MG63 (cell line): ENCODE data around the gene TSHZ2. TPM values are rescaled to one million over a fixed set of nuclear protein-coding genes. Genes with fewer than 3 reads are reported as not detected.

Source experiments
- DNase-seq: peaks from one replicate; pipeline ENCODE4 v3.0.0-alpha.2; 2020
- H3K27me3 ChIP-seq: fragments of 250-450 bp; sonication (Bioruptor Pico); 2 replicates; pipeline ENCODE4 v1.5.1; 2020; ENCODE audit warnings: mild to moderate bottlenecking, moderate library complexity
- H3K36me3 ChIP-seq: fragments of 250-450 bp; sonication (Bioruptor Pico); 2 replicates; pipeline ENCODE4 v1.5.1; 2020; ENCODE audit warnings: mild to moderate bottlenecking, moderate library complexity
- H3K4me3 ChIP-seq: fragments of 250-450 bp; sonication (Bioruptor Pico); 2 replicates; pipeline ENCODE4 v1.5.1; 2020; ENCODE audit warnings: mild to moderate bottlenecking, moderate library complexity
- H3K9me3 ChIP-seq: fragments of 250-450 bp; sonication (Bioruptor Pico); 2 replicates; pipeline ENCODE4 v1.5.1; 2020; ENCODE audit warnings: mild to moderate bottlenecking, moderate library complexity
- total RNA-seq: library from RNA; depleted of rRNA; stranded (reverse); fragments of >200 nt; shearing (Covaris generic); gene quantifications from 2 replicates; pipeline ENCODE4 v1.2.3, GENCODE V29; 2014; ENCODE audit warnings: low replicate concordance

The TSHZ2 gene
- total RNA-seq, 1 experiment from 2014 or later: not detected

DNA sequence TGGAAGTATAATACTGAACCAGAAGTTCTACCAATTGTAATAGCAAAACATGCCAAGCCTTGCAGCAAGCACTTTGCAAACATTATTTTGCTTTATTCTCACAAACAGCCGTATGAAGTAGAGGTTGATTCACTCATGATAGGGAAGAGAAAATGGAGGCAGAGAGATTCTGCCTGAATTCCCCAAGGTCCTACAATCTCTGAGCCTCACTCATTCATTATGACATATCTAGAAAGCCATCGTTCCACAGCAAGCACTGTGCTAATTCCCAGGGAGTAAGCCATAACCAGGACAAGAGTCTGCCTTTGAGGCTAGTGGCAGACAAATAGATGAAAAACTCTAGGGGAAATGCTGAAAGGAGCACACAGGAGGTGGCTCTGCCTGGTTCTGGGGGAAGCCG lies 288.0 kb downstream of the TSHZ2 start:
- DNase-seq: no peak
- peaks cover 9% of the 10 kb centered on the region for H3K27me3 ChIP-seq
- H3K9me3 ChIP-seq: no peaks in the 10 kb centered on the region

GRCh38 chr20:53260591-53260990 lies 288.4 kb downstream of the TSHZ2 start:
- H3K4me3 ChIP-seq: no peak overlapping the region
- no peaks in the 10 kb centered on the region for H3K36me3 ChIP-seq
- H3K27me3 ChIP-seq: peaks cover 9% of the 10 kb centered on the region
- DNase-seq: no peak
- no peaks in the 10 kb centered on the region for H3K9me3 ChIP-seq

More for the DNA sequence above, 288.0 kb downstream of the TSHZ2 start:
- Histone ChIP-seq H3K4me3 (no peak overlapping the region), H3K36me3 (no peaks in the 10 kb centered on the region)

DNA sequence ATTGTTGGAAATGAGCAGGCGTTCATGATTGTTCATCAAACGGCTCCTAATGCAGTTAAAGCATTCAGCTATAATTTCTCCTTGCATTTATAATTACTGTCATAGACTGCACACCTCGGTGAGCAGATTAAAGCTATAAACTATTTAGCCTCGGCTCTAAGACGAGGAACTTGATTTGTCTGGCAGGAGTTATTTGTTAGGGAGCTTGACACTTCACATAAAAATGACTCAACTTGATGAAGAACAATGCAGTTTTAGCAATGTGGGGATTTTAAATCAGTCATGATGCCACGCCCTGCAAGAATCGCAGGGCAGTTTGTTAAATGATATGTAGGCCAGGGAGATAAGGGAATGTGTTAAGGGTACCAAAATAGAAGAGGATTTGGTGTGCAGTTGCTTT lies 290.2 kb downstream of the TSHZ2 start:
- peaks cover 9% of the 10 kb centered on the region for H3K27me3 ChIP-seq
- H3K4me3 ChIP-seq: no peak overlapping the region
- DNase-seq: no peak
- H3K9me3 ChIP-seq: no peaks in the 10 kb centered on the region
- H3K36me3 ChIP-seq: no peaks in the 10 kb centered on the region

- no peaks in the 10 kb centered on the region for H3K36me3 ChIP-seq
- DNase-seq: no peak
- no peaks in the 10 kb centered on the region for H3K9me3 ChIP-seq
- peaks cover 9% of the 10 kb centered on the region for H3K27me3 ChIP-seq
- H3K4me3 ChIP-seq: no peak overlapping the region
Observed at GRCh38 chr20:53263554-53264438, 291.6 kb downstream of the TSHZ2 start.

- no peak for DNase-seq
- no peak overlapping the region for H3K4me3 ChIP-seq
- no peaks in the 10 kb centered on the region for H3K36me3 ChIP-seq
Observed at GRCh38 chr20:53264604-53265003, 292.4 kb downstream of the TSHZ2 start.

DNA sequence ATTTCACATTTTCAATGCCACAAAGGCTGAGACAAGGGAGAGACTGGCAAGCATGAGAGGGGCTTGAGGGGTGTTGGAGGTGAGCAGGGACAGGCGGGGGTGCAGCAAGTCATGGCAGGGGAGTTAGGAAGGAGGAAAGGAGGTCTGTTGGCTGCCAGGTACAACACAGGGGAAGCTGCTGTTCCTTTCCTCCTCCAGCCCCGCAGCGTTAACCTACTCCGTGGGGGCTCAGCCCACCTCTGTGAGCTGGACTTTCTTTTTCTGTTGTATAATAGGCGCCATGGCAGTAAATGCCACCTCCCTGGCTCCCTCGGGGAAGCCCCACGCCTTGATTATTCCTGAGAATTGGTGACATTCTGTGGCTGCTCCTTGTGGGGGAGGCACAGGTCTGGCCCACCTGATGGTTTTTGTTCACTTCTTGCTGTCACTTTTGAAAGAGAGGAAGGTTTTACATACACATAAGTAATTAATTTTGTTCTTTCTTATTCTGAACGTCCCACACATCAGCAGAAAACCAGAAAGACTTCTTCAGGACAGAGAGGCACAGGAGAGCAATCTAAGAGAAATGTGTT lies 293.2 kb downstream of the TSHZ2 start:
- Histone ChIP-seq H3K9me3 (no peaks in the 10 kb centered on the region), H3K27me3 (peaks cover 9% of the 10 kb centered on the region), H3K4me3 (no peak overlapping the region), H3K36me3 (no peaks in the 10 kb centered on the region)
- no peak for DNase-seq

More at GRCh38 chr20:53264604-53265003, 292.4 kb downstream of the TSHZ2 start:
- Histone ChIP-seq H3K27me3 (peaks cover 9% of the 10 kb centered on the region), H3K9me3 (no peaks in the 10 kb centered on the region)

GRCh38 chr20:53269380-53269779 lies 297.2 kb downstream of the TSHZ2 start:
- no peaks in the 10 kb centered on the region for H3K36me3 ChIP-seq
- no peak overlapping the region for H3K4me3 ChIP-seq
- no peaks in the 10 kb centered on the region for H3K27me3 ChIP-seq
- DNase-seq: no peak
- no peaks in the 10 kb centered on the region for H3K9me3 ChIP-seq

DNA sequence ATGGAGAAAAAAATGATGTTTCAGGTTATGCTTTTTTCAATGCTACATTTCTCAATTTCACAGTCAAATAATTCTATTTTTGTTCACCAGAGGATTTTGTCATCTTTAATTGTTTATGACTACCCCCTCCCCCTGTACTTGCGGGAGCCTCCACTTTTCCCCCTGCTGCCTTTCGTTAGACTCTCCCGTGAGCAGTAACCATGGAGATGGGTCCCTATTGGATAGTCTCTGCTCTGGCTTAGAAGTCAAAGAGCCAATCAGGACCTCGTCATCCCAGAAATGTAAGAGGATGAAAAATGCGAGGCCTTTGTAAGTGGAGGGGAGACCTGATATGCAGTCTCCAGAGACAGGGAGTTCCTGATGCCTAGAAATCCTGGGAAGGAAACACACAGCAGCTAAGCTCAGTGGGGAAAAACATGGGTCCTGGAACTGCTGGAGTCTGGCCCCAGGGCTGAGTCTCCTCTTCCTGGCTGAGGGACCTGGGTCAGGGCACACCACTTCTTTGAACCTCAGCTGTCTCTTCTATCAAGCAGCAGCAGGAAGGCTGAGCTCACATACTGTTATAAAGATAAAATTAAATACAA lies 298.7 kb downstream of the TSHZ2 start:
- H3K36me3 ChIP-seq: no peaks in the 10 kb centered on the region
- H3K4me3 ChIP-seq: no peak overlapping the region
- DNase-seq: no peak
- H3K27me3 ChIP-seq: no peaks in the 10 kb centered on the region
- no peaks in the 10 kb centered on the region for H3K9me3 ChIP-seq

GRCh38 chr20:53274365-53274764 lies 302.2 kb downstream of the TSHZ2 start:
- no peaks in the 10 kb centered on the region for H3K9me3 ChIP-seq
- no peaks in the 10 kb centered on the region for H3K36me3 ChIP-seq
- H3K27me3 ChIP-seq: no peaks in the 10 kb centered on the region
- DNase-seq: no peak
- H3K4me3 ChIP-seq: no peak overlapping the region

DNA sequence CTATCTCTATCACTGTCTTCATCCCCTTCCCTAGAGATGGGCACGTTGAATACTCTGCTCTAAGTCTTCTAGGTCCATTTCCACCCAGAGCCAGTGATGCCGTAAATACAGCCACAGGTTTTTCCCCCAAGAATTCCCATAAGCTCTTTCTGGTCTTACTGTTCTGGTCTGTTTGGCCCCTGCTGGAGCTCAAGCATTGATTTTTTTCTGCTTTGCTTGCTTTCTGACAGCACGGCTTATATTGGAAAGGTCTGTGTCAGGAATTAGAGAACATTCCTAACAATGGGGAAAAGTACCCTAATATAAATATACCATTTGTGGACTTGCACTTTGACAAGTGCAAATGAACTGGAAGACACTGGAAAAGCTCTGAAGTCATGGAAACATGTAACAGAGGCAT lies 302.6 kb downstream of the TSHZ2 start:
- H3K4me3 ChIP-seq: no peak overlapping the region
- DNase-seq: no peak
- H3K36me3 ChIP-seq: no peaks in the 10 kb centered on the region
- H3K27me3 ChIP-seq: no peaks in the 10 kb centered on the region
- no peaks in the 10 kb centered on the region for H3K9me3 ChIP-seq

- Histone ChIP-seq H3K27me3 (no peaks in the 10 kb centered on the region), H3K36me3 (no peaks in the 10 kb centered on the region), H3K4me3 (no peak overlapping the region), H3K9me3 (no peaks in the 10 kb centered on the region)
- peak; percentile 59 for DNase-seq
Observed at GRCh38 chr20:53276143-53276542, 304.0 kb downstream of the TSHZ2 start.

DNA sequence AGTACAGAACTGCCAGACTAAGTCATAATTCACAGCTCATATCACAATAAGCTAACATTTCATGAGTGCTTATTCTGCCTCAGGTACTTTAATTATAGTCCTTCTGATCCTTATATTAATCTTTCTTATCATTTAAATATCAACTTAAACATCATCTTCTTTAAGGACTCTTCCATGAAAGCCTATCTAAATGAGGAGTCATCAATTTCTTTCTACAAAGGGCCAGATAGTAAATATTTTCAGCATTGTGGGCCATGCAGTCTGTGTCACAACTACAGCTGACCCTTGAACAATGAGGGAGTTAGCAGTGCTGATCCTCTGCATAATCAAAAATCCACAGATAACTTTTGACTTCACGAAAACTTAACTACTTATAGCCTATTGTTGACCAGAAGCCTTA lies 306.4 kb downstream of the TSHZ2 start:
- no peaks in the 10 kb centered on the region for H3K9me3 ChIP-seq
- no peaks in the 10 kb centered on the region for H3K27me3 ChIP-seq
- no peak for DNase-seq
- H3K36me3 ChIP-seq: no peaks in the 10 kb centered on the region
- H3K4me3 ChIP-seq: no peak overlapping the region

- Histone ChIP-seq H3K36me3 (no peaks in the 10 kb centered on the region), H3K4me3 (no peak overlapping the region), H3K27me3 (no peaks in the 10 kb centered on the region), H3K9me3 (no peaks in the 10 kb centered on the region)
- no peak for DNase-seq
Observed at GRCh38 chr20:53279735-53280134, 307.6 kb downstream of the TSHZ2 start.

DNA sequence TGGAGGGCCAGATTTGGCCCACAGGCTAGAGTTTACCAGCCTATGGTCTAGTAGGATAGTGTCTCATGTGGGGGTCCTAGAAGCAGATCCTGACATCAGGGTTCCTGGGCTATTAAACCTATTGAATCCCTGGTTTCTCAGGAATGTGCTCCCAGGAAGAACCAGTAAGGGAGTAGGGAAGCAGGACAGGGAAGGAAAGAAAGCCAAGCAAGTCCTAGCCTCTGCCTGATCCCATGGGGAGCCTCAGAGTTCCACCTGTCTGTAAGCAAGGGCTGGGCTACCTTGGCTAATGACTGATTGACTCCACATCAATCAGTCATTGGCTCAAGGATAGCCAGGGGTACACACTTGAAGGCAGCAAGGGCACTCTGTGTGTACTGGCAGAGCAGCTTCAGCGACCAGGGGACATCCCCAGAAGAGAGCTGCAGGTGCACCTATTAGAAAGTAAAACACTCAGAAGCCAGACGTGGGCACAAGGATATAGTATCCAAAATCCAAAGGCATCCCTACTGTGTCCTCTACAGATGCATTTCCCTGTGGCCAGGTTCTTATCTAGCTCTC lies 309.5 kb downstream of the TSHZ2 start:
- Histone ChIP-seq H3K9me3 (no peaks in the 10 kb centered on the region), H3K36me3 (no peaks in the 10 kb centered on the region), H3K4me3 (no peak overlapping the region), H3K27me3 (no peaks in the 10 kb centered on the region; the same call in 1 of the 2 replicates)
- no peak for DNase-seq

DNA sequence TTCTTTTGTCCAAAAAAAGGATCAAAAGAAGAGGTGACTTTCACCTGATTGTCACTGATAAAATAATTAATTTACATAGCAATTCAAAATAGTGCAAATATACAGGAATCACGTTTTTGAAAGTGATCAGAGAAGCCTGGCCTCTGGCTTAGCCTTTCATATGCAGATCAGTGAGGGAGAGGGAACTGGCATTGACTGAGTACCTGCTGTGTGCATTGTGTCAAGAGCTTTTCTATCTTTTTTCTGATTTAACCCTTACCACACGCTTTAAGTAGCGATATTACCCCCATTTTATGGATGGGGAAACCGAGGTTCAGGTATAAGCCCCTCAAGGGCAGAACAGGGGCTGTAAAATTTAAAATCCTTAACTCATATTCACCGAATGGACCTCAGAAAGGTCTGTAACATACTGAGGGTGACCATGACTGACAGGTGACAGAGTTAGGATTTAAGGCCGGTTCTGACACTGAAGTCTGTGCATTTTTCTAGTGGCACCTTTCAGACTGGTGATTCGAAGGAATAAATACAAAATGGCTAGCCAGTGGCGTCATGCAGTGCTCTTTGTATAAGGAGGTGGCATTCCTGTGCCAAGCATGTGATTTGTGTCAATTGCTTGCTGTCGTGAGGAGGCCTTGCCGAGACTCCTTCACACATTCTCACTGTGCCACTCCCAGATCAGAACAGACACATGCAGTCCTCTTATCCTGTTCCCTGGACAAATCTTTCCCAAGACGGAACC lies 310.2 kb downstream of the TSHZ2 start:
- Histone ChIP-seq H3K27me3 (no peaks in the 10 kb centered on the region; the same call in 1 of the 2 replicates), H3K9me3 (no peaks in the 10 kb centered on the region), H3K4me3 (no peak overlapping the region), H3K36me3 (no peaks in the 10 kb centered on the region)
- no peak for DNase-seq

GRCh38 chr20:53283011-53283410 lies 310.9 kb downstream of the TSHZ2 start:
- Histone ChIP-seq H3K27me3 (no peaks in the 10 kb centered on the region; the same call in none of the 2 replicates), H3K36me3 (no peaks in the 10 kb centered on the region), H3K4me3 (no peak overlapping the region), H3K9me3 (no peaks in the 10 kb centered on the region)
- DNase-seq: no peak

DNA sequence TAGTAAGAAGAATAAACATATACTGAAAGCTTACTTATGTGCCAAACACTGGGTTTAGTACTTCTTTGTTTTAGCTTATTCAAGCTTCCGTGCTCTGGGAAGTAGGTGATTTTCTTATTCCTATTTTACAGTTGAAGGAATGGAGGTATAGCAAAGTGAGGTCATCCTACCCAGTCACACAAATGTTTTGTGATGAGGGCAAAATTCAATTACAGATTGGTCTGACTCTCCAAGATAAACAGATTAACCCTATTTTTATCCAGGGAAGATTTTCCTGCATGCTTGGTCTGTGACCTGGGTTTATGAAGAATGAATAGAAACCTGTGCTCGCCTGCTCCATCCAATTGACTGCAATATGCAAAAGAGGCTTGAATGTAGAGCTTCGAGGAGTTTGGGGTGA lies 311.4 kb downstream of the TSHZ2 start:
- no peak overlapping the region for H3K4me3 ChIP-seq
- peaks cover 2% of the 10 kb centered on the region for H3K27me3 ChIP-seq
- H3K36me3 ChIP-seq: no peaks in the 10 kb centered on the region
- no peaks in the 10 kb centered on the region for H3K9me3 ChIP-seq
- DNase-seq: no peak
